Astrocyte of the hippocampus (primary cell): Measurements from ENCODE around the gene FANCD2OS.
"Not testable (repeated sequence)": the region's sequence is repeated elsewhere in the genome, so short reads cannot be mapped to it uniquely, and the experiment has no call there.

Experiments
- DNase-seq: peaks from one replicate; pipeline ENCODE4 v3.0.0; 2011; ENCODE audit warnings: low read depth, low spot score

Gene FANCD2OS, protein sequence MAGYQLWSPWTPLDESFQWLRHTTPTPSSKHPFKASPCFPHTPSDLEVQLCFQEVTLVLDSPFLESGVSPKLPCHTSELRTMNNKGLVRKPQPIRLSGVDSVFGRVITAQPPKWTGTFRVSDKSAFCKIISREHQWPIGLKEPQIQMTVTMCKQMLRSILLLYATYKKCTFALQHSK

DNA sequence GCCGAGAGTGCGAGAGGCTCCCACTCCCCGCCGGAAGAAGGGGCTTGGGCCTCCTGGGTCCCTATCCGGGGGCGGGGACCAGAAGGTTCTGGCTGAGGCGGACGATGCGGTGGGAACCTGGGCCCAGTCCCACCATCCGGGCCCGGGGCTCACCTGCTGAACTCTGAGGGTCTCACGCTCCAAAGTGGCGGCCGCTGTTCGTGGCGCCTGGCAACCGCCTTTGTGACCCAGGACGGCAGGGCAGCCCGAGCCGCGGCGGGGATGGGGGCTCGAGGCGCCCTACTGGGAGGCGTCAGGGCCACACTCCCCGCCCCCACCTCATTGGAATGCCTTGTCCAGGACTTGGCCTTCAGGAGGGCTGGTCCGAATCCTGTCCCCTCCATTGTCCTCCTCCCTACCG lies at the start of gene FANCD2OS:
FANCD2OS (minus strand) TSS at position 165 of the 400 bp plus-strand sequence. CDS start 3,481 bp downstream, outside the sequence.
- DNase-seq = no peak

DNA sequence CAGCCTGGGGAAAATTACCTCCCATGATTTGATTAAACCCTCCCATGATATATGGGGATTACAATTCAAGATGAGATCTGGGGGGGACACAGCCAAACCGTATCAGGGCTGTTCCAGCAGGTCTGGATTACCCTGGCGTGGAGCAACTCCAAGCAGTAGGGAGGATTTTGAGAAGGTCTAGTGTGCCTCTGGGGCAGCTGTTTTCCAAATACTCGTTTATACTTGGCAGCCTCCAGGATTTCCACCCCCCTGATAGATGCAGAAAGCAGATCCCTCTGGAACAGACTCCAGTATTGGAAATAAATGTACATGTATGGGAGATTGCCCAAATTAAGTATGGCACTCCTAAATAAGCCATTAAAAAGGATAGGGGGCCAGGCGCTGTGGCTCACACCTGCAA lies 49.0 kb upstream of the FANCD2OS start:
- no peak for DNase-seq

DNA sequence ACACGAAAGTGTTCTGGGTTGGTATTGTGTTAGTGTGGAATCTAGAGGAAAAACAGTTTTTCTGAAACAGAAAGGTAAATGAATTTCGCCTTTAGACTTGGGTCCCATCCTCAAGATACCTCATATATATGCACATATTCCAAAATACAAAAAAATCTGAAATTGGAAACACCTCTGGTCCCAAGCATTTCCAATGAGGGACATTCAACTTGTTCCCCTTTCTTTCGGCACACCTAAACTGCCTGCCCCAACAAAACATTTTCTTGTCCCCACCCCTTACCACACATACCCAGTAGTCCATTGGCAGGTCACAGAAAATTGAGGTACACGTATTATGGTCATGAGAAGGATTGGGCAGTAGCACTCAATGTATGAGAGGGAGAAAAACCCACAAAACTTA lies 47.6 kb upstream of the FANCD2OS start:
- DNase-seq = no peak

DNA sequence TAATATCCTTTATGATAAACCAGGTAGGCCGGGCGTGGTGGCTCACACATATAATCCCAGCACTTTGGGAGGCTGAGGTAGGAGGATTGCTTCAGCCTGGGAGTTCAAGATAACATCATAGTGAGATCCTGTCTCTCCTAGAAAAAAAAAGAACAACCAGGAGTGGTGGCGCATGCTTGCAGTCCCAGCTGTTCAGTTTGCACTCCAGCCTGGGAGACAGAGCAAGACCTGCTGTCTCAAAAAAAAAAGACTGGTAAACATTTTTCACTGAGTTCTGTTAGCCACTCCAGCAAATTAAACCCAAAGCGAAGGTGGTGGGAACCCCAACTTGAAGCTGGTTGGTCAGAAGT lies 47.0 kb upstream of the FANCD2OS start:
- DNase-seq = no peak

DNA sequence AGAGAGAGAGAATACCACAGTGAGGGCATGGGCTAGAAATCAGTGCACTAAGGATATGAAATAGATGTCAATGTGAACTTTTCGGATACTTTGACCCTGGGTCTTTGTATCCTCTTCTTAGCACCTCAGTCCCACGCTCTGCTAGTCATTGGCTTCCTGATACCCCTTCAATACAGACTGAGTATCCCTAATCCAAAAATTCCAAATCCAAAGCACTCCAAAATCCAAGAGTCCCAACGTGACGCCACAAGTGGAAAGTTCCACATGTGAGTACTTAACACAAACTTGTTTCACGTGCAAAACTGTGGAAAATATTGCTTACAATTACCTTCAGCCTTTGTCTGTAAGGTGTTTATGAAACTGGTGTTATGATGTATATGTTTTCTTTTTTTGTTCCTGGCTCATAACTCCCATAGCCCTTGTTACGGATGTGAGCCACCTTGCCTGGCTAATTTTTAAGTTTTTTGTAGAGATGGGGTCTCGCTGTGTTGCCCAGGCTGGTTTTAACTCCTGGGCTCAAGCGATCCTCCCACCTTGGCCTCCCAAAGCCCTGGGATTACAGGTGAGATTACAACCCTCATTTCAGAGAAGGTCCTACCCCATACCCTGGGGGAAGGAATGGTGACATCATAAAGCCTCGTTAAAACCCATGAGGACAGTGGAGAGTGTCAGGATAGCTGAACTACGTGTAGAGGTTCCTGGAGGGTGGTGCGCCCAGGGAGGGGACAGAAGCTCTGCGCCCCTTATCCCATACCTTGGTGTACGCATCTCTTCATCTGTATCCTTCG lies 46.5 kb upstream of the FANCD2OS start:
- DNase-seq = no peak

DNA sequence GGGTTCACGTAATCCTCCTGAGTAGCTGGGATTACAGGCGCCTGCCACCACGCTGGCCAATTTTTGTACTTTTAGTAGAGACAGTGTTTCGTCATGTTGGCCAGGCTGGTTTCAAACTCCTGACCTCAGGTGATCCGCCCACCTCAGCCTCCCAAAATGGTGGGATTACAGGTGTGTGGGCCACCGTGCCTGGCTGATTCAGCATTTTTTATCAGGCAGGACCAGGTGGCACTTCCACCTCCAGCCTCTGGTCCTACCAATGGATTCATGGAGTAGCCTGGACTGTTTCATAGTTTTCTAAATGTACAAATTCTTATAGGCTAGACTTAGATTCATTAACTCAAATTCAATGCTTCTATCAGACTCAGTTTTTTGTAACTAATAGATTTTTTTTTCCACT lies 42.9 kb upstream of the FANCD2OS start:
- no peak for DNase-seq

DNA sequence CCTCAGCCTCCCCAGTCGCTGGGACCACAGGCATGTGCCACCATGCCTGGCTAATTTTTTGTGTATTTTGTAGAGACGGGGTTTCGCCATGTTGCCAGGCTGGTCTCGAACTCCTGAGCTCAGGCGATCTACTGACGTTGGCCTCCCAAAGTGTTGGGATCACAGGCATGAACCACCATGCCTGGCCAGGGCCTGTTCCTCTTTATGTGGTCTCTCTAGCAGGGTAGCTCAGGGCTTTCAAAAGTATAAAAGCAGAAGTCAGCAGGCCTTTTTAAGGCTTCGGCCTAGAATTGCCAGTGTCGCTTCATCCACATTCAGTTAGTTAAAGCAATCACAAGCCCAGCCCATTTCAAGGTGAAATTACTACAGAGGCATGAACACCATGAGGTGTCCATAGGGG lies 41.2 kb upstream of the FANCD2OS start:
- no peak for DNase-seq

DNA sequence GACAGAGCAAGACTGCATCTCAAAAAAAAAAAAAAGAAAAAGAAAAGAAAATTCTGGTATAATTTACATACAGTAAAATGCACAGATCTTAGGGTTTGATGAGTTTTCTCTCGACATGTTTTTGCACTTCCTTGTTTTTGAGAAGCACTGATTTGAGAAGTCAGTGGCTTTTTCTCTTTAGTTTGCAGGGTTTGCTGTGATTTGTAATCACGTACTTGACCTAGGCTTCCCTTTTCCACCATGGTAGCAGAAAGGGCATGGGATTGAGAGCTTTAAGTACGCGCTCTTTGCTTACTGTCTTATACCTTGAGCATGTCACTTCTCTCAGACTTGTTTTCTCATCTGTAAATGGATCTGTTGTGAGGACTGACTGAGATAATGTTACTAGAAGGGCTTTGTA lies 37.6 kb upstream of the FANCD2OS start:
- no peak for DNase-seq

DNA sequence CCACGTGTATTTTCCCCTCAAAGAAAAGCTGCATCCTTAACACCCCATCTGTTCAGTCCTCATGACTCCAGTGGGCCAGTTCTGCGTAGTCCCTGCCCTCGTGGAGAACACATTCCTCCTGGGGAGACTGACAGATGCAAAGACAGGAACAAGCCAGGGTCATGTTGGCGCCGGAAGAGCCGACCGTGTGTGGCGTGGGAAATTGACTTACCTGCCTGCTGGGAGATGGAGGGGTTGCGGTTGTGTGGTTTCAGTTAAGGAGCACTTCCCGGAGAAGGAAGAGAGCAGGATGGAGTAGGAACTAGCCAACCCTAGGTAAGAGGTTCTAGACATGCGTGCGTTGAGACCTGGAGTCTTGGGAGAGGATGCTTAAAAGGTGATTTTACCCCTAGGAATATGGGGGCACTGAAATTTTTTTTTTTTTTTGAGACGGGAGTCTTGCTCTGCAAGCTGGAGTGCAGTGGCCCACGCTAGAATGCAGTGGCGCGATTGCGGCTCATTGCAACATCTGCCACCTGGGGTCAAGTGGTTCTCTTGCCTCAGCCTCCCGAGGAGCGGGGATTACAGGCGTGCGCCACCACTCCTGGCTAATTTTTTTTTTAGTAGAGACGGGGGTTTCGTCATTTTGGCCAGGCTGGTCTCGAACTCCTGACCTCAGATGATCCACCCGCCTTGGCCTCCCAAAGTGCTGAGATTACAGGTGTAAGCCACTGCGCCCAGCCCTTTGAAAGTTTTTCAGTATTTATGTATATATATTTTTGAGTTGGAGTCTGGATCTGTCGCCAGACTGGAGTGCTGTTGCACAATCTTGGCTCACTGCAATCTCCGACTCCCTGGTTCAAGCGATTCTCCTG lies 34.9 kb upstream of the FANCD2OS start:
- no peak for DNase-seq

DNA sequence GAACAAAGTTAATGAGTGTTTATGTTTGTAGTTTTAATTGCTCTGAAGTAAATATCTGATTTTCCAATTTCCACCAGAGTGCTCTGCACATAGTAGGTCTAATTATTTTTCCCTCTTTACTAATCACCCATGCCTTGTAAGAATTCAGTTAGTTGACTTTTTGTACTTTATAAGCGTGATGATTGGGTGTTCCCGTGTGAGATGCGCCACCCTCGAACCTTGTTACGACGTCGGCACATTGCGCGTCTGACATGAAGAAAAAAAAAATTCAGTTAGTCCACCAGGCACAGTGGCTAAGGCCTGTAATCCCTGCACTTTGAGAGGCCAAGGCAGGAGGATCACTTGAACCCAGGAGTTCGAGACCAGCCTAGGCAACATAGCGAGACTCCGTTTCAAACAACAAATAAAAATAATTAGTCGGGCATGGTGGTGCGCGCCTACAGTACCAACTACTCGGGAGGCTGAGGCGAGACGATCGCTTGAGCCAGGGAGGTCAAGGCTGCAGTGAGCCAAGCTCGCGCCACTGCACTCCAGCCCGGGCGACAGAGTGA lies 33.0 kb upstream of the FANCD2OS start:
- no peak for DNase-seq

DNA sequence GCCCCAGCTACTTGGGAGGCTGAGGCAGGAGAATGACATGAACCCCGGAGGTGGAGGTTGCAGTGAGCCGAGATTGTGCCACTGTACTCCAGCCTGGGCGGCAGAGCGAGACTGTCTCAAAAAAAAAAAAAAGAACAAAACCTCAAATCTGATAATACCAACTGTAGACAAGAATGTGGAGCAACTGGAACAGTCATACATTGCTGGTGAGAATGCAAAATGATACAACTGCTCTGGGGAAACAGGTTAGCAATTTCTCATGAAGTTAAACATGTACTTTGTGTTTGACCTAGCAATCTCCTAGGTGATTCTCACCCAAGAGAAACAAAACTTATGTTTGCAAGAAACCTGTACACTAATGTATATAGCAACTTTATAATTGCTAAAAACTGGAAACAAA lies 29.1 kb upstream of the FANCD2OS start:
- DNase-seq = no peak

DNA sequence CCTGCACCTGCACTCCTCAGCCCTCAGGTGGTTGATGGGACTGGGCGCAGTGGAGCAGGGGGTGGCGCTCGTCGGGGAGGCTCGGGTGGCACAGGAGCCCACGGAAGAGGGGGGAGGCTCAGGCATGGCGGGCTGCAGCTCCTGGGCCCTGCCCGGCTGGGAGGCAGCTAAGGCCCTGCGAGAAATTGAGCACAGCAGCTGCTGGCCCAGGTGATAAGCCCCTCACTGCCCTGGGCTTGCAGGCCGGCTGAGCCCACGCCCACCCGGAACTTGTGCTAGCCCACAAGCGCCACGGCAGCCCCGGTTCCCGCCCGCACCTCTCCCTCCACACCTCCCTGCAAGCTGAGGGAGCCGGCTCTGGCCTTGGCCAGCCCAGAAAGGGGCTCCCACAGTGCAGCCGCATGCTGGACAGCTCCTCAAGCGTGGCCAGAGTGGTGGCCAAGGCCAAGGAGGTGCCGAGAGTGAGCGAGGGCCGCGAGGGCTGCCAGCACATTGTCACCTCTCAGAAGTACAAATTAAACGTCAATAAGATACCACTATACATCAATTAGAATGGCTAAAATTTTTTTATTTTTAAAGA lies 28.5 kb upstream of the FANCD2OS start:
- no peak for DNase-seq

DNA sequence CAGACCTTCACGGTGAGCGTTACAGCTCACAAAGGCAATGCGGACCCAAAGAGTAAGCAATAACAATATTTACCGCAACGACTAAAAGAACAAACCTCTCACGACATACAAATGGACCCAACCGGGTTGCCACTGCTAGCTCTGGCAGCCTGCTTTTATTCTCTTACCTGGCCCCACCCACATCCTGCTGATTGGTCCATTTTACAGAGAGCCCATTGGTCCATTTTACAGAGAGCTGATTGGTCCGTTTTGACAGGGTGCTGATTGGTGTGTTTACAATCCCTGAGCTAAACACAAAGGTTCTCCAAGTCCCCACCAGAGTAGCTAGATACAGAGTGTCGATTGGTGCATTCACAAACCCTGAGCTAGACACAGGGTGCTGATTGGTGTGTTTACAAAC lies 27.8 kb upstream of the FANCD2OS start:
- not testable (repeated sequence) for DNase-seq

DNA sequence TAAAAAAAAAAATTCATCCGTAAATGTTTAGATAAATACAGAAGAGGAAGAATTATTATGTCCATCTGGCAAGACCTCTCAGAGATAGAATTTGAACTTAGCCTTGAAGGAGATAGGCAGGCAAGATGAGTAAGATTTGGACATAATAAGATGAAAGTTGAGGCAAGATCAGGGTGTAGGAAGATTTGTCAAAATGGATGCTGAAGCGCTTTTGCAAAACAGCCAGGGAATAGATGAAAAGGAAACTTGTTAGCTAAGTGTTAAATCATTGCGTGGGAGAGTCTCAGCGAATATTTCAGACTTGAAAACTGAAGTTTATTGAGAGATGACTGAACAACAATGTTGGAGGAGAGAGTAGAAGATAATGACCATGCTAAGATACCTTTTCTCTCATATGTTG lies 14.7 kb upstream of the FANCD2OS start:
- no peak for DNase-seq

DNA sequence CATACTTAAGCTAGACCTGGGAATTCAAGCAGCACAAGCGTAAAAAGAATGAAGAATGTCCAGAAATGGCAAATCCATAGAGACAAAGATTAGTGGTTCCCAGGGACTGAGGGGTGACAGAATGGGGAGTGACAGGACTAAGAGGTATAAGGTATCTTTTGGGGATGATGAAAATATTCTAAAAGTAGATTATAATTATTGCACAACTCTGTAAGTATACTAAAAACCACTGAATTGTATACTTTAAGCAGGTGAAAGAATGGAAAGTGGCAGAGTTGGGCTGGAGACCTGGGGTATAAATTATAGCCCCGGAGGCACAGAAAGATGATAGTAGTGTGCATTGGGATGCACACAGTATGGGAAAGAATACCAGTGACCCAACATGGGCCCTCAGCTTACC lies 13.0 kb upstream of the FANCD2OS start:
- DNase-seq = no peak

DNA sequence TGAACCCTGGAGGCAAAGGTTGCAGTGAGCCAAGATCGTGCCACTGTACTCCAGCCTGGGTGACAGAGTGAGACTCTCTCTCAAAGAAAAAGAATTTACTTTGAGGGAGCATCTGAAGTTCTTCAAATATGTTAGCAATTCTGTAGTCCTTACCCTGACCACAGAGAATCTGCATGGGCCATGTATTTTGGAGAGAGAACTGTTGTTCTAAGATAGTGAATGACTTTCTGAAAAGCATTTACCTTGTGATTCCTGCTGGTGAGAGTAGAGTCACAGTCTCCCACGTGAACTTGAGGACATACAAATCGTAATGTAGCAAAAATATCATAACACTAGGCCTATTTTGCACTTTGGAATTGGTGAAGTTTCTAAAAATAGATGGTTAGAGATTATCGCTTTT lies 11.3 kb upstream of the FANCD2OS start:
- DNase-seq = peak; percentile 59

DNA sequence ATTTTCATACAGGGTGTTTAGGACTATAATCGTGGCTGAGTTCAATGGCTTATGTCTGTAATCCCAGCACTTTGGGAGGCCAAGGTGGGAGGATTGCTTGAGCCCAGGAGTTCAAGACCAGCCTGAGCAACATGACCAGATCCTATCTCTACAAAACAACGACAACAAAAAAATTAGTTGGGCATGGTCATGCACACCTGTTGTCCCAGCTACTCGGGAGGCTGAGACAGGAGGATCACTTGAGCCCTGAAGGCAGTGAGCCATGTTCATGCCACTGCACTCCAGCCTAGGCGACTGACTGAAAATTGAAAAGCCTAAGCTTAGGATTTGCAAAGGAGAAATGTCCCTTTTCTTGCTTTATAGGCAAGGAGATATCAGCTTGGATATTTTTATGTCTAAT lies 8.9 kb upstream of the FANCD2OS start:
- DNase-seq = no peak

DNA sequence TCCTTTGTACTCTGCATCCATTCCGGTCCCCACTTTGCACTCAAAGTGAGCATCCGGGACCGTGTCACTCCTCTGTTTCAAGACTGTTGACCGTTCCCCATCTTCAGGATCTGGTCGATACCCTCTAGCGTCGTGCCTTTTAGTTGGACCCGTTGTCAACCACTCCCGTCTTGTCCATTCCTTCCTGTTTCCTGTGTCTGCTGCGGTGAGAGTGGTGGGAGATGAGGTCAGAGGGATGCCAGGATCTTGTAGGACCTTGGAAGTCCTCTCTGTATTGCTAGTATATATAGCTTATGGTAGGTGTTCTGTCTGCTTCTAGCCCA lies 8.0 kb upstream of the FANCD2OS start:
- peak; percentile 64 for DNase-seq

DNA sequence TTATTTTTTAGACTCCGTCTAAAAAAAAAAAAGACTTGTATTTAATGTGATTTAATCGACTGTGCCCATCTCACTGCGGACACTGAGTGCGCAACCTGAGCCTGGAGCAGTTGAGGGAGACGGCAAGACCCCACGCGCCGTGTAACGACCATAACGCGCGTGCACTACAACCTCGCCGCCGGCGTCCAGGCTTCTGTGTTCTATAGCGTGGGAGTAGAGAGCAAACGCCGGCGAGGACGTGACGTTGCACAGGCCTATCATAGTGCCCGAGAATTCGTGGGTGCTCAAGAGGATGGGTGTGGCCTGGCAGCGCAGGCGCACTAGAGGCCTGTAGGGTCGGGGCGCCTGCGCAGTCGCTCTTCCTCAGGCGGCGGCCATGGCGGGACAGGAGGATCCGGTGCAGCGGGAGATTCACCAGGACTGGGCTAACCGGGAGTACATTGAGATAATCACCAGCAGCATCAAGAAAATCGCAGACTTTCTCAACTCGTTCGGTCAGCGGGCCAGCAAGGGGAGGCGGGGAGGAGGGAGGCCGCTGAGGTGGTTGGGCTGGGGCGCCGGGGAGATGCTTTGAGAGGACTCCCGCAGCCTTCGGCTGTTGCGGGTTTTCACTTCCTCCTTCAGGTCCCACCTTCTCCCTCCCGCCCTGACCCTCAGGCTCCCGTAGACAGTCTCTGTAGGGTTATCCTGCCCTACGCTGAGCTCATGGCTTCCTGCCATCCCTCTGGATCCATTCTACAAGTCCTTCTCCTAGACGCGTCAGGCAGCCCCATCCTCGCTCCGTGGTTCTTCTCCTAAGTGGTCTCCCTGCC lies 7.5 kb upstream of the FANCD2OS start, which contains the start of gene BRK1:
BRK1 (plus strand) TSS at position 350 of the 812 bp plus-strand sequence; CDS start at position 377, 27 bp downstream.
- peak; percentile 98 for DNase-seq

DNA sequence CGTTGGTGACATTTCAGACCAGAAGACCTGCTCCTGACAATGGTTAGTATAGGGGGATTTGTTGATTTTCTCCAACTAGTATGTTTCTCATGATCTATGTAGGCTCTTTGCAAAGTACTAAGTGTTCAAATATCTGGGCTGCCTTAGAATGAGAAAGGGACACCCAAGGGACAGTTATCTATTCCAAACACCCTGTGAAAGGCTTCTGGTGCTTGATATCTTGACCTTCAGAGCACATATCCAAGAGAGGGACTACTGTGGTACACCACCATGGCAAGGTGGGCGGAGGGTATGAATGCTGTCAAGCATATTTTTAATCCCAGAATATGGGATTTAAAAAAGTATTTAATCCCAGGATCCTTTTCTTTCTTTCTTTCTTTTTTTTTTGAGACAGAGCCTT lies 1.1 kb downstream of the FANCD2OS start:
- no peak for DNase-seq

DNA sequence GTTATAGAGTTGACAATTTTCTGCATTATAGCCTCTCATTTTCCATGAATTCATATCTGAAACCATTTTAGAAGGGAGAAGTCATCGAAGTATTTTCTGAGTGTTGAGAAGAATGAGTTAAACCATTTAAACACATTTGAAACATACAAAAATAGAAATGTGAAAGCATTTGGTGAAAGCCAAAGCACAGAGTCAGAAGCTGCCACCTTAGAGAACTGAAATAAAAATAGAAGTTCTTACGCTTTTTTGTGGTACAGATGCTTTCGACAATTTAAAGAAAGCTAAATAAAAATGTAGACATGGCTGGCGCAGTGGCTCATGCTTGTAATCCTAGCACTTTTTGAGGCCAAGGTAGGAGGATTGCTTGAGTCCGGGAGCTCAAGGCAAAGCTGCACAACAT lies 9.0 kb downstream of the FANCD2OS start:
- DNase-seq = no peak
